IMR-90 (cell line): ENCODE measurements around the gene EXOC6.

Experiments
- MAFK ChIP-seq: IDR thresholded peaks from 2 replicates; pipeline ENCODE4 v1.6.1; 2012; ENCODE audit warnings: low read depth, low read length, improper control_type of control experiment
- POLR2A ChIP-seq: IDR thresholded peaks from 2 replicates; pipeline ENCODE4 v1.6.1; 2012; ENCODE audit warnings: mild to moderate bottlenecking, low read depth, low read length
- TF ChIP-seq, protein P1 (sequence below): conservative IDR thresholded peaks from 2 replicates; pipeline ENCODE4 v1.5.1; 2012; ENCODE audit warnings: mild to moderate bottlenecking, low read depth, low read length, improper control_type of control experiment

DNA sequence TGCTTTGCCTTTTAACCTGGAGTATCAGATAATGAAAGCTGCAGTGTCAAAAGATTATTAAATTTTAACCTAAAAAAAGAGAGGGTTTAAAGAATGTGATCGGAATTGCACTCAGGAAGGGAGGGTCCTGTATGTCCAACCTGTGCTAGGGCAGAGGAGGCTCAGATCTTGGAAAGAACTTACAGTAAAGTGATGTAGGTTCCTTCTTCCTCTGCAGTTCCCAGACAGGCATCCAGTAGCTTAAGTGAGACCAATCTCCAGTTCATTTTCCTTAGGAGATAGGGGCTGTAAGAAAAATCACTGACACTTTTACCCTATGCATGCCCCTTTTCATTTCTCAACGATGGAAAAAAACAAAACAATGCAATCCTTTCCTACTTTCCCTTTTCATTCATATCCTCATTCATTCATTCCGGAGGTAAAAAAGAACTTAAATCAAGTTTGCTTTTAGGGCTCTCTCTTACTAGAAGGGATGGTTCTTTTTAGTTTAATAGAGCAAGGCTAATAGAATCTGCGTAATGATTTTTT lies 28.3 kb downstream of the EXOC6 start:
- TF ChIP-seq, protein P1, sequence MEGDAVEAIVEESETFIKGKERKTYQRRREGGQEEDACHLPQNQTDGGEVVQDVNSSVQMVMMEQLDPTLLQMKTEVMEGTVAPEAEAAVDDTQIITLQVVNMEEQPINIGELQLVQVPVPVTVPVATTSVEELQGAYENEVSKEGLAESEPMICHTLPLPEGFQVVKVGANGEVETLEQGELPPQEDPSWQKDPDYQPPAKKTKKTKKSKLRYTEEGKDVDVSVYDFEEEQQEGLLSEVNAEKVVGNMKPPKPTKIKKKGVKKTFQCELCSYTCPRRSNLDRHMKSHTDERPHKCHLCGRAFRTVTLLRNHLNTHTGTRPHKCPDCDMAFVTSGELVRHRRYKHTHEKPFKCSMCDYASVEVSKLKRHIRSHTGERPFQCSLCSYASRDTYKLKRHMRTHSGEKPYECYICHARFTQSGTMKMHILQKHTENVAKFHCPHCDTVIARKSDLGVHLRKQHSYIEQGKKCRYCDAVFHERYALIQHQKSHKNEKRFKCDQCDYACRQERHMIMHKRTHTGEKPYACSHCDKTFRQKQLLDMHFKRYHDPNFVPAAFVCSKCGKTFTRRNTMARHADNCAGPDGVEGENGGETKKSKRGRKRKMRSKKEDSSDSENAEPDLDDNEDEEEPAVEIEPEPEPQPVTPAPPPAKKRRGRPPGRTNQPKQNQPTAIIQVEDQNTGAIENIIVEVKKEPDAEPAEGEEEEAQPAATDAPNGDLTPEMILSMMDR: no peak
- no peak for TF ChIP-seq MAFK
- no peak for TF ChIP-seq POLR2A
